OCI-LY1 (cell line): ENCODE data around the gene SORCS3.

ENCODE experiments used
- CTCF ChIP-seq: fragments of 200-600 bp; sonication (generic), shearing (Covaris generic); IDR thresholded peaks from 2 replicates; pipeline ENCODE4 v1.5.1; 2017; ENCODE audit warnings: mild to moderate bottlenecking, antibody characterized with exemption, low read length, moderate library complexity, mixed read lengths
- EZH2 ChIP-seq: fragments of 200-600 bp; sonication (generic), shearing (Covaris generic); IDR thresholded peaks from 2 replicates; pipeline ENCODE4 v1.8.0; 2017; ENCODE audit warnings: borderline replicate concordance, mixed run types, mild to moderate bottlenecking, antibody characterized with exemption, low read length, moderate library complexity, mixed read lengths

DNA sequence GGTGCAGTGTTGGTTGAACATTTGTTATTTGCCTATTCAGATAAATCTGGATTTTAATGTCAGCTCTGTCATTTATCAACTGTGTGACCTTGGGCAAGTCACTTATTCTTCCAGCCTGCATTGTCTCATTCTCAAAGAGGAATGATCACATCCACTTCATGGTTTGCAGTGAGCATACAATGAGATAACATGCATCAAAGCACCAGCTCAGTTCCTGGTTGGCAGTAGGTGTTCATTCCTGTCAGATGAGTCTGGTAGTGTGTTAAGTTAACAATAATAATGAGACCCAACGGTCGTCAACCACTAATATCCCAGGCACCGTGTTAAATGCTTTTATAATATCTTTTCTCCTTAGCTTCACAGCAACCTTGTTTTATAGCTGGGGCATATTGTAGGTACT, 137.3 kb downstream of the SORCS3 start:
- TF ChIP-seq CTCF = no peak
- TF ChIP-seq EZH2 = no peak
